ENCODE measurements around the gene ALG12. TPM values are rescaled to one million over a fixed set of nuclear protein-coding genes. Genes with fewer than 3 reads are reported as not detected.

ALG12 gene
- total and polyA plus RNA-seq, 2 of the 13 experiments (the other 11 are each of a cell fraction or from before 2014, with no cell fraction given), result 7.8 to 15.8 TPM

DNA sequence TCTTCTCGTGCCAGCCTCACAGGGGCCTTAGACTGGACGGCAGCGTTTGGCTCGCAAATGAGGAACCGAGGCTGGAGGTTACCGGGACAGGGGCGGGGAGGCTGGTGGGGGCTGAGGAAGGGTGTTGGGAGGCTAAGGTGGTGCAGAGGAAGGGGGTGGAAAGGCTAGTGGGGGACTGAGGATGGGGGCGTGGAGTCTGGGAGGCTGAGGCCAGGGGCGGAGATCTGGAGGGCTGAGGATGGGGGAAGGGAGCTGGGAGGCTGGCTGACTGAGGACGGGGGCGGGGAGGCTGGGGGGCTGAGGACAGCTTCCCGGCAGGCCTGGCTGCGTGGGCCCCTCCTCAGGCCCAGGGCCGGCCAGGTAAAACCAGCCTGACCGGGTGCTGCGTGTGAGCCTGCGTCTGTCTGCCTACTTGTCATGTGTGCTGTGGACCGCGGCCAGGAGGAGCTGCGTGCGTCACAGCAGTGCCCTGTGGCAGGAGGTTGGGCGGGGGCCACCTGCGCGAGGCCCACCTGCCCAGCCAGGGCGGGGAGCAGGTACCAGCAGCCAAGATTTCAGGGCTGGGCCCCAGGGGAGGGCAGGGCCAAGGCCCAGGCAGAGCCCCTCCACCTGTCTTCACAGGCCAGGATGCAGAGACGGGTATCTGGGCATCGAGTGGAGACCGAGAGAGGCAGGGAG lies 32.9 kb upstream of the ALG12 start (continued):
- TF ChIP-seq SOX5 (CRISPR knock-in tag; IDR thresholded peaks at IDR 0.05; ENCODE audit: borderline replicate concordance) (peak; percentile 41; the same call in 1 of the 2 replicates), HNF1B (CRISPR knock-in tag; IDR thresholded peaks at IDR 0.05) (0 out of 2 replicates have a peak, but pooled peaks have one; percentile 34), ZNF850 (CRISPR knock-in tag; conservative IDR thresholded peaks at IDR 0.05) (no peak), ZNF333 (CRISPR knock-in tag; IDR thresholded peaks at IDR 0.05; ENCODE audit: borderline replicate concordance) (no peak), SOX13 (IDR thresholded peaks at IDR 0.05) (no peak), SOX13 (CRISPR knock-in tag; conservative IDR thresholded peaks at IDR 0.05 in 1 of 2, IDR thresholded peaks at IDR 0.05 in 1 of 2) (0 out of 4 replicates have a peak, but pooled peaks of 1 of the 2 experiments have one; percentile 14), ELF3 (CRISPR knock-in tag; IDR thresholded peaks at IDR 0.05) (0 out of 2 replicates have a peak, but pooled peaks have one; percentile 26), HHEX (CRISPR knock-in tag; IDR thresholded peaks at IDR 0.05) (no peak), POLR2AphosphoS5 (IDR thresholded peaks at IDR 0.05; ENCODE audit: low read depth, low read length) (peak; percentile 35; the same call in 1 of the 2 replicates)
- TF ChIP-seq, protein P1, sequence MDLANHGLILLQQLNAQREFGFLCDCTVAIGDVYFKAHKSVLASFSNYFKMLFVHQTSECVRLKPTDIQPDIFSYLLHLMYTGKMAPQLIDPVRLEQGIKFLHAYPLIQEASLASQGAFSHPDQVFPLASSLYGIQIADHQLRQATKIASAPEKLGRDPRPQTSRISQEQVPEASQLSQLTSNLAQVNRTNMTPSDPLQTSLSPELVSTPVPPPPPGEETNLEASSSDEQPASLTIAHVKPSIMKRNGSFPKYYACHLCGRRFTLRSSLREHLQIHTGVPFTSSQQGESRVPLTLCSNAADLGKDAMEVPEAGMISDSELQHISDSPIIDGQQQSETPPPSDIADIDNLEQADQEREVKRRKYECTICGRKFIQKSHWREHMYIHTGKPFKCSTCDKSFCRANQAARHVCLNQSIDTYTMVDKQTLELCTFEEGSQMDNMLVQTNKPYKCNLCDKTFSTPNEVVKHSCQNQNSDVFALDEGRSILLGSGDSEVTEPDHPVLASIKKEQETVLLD (CRISPR knock-in tag; IDR thresholded peaks at IDR 0.05; ENCODE audit: low read depth), result peak; percentile 51; the same call in 1 of the 2 replicates
- TF ChIP-seq, protein P2, sequence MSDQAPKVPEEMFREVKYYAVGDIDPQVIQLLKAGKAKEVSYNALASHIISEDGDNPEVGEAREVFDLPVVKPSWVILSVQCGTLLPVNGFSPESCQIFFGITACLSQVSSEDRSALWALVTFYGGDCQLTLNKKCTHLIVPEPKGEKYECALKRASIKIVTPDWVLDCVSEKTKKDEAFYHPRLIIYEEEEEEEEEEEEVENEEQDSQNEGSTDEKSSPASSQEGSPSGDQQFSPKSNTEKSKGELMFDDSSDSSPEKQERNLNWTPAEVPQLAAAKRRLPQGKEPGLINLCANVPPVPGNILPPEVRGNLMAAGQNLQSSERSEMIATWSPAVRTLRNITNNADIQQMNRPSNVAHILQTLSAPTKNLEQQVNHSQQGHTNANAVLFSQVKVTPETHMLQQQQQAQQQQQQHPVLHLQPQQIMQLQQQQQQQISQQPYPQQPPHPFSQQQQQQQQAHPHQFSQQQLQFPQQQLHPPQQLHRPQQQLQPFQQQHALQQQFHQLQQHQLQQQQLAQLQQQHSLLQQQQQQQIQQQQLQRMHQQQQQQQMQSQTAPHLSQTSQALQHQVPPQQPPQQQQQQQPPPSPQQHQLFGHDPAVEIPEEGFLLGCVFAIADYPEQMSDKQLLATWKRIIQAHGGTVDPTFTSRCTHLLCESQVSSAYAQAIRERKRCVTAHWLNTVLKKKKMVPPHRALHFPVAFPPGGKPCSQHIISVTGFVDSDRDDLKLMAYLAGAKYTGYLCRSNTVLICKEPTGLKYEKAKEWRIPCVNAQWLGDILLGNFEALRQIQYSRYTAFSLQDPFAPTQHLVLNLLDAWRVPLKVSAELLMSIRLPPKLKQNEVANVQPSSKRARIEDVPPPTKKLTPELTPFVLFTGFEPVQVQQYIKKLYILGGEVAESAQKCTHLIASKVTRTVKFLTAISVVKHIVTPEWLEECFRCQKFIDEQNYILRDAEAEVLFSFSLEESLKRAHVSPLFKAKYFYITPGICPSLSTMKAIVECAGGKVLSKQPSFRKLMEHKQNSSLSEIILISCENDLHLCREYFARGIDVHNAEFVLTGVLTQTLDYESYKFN (CRISPR knock-in tag; conservative IDR thresholded peaks at IDR 0.05), result no peak
- TF ChIP-seq, protein P3, sequence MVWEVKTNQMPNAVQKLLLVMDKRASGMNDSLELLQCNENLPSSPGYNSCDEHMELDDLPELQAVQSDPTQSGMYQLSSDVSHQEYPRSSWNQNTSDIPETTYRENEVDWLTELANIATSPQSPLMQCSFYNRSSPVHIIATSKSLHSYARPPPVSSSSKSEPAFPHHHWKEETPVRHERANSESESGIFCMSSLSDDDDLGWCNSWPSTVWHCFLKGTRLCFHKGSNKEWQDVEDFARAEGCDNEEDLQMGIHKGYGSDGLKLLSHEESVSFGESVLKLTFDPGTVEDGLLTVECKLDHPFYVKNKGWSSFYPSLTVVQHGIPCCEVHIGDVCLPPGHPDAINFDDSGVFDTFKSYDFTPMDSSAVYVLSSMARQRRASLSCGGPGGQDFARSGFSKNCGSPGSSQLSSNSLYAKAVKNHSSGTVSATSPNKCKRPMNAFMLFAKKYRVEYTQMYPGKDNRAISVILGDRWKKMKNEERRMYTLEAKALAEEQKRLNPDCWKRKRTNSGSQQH (CRISPR knock-in tag; IDR thresholded peaks at IDR 0.05; ENCODE audit: low read depth), result no peak
- TF ChIP-seq, protein P4, sequence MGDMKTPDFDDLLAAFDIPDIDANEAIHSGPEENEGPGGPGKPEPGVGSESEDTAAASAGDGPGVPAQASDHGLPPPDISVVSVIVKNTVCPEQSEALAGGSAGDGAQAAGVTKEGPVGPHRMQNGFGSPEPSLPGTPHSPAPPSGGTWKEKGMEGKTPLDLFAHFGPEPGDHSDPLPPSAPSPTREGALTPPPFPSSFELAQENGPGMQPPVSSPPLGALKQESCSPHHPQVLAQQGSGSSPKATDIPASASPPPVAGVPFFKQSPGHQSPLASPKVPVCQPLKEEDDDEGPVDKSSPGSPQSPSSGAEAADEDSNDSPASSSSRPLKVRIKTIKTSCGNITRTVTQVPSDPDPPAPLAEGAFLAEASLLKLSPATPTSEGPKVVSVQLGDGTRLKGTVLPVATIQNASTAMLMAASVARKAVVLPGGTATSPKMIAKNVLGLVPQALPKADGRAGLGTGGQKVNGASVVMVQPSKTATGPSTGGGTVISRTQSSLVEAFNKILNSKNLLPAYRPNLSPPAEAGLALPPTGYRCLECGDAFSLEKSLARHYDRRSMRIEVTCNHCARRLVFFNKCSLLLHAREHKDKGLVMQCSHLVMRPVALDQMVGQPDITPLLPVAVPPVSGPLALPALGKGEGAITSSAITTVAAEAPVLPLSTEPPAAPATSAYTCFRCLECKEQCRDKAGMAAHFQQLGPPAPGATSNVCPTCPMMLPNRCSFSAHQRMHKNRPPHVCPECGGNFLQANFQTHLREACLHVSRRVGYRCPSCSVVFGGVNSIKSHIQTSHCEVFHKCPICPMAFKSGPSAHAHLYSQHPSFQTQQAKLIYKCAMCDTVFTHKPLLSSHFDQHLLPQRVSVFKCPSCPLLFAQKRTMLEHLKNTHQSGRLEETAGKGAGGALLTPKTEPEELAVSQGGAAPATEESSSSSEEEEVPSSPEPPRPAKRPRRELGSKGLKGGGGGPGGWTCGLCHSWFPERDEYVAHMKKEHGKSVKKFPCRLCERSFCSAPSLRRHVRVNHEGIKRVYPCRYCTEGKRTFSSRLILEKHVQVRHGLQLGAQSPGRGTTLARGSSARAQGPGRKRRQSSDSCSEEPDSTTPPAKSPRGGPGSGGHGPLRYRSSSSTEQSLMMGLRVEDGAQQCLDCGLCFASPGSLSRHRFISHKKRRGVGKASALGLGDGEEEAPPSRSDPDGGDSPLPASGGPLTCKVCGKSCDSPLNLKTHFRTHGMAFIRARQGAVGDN (CRISPR knock-in tag; IDR thresholded peaks at IDR 0.05), result peak; percentile 92
